HepG2 (cell line): ENCODE results near the gene CATSPERB. TPM values are rescaled to one million over a fixed set of nuclear protein-coding genes. Genes with fewer than 3 reads are reported as not detected.

Experiments used
- CREB1 ChIP-seq, 2 experiments: fragments of 450-650 bp in 1 of 2; IDR thresholded peaks; 2 replicates each; pipeline ENCODE4 v1.6.1; 2016 to 2017; ENCODE audit warnings: control low read depth in 1 of 2, mild to moderate bottlenecking in 1 of 2, missing compliant biosample characterization in 1 of 2, missing genetic modification characterization in 1 of 2
- ELF3 ChIP-seq: IDR thresholded peaks from 2 replicates; pipeline ENCODE4 v1.6.1; 2016; ENCODE audit warnings: missing genetic modification reagents, missing compliant biosample characterization
- FOXM1 ChIP-seq: sonication (generic); formaldehyde crosslinking; IDR thresholded peaks from 2 replicates; pipeline ENCODE4 v1.5.0; 2020; ENCODE audit warnings: missing genetic modification reagents
- GFI1 ChIP-seq: sonication (generic); formaldehyde crosslinking; IDR thresholded peaks from 2 replicates; pipeline ENCODE4 v1.5.0; 2020; ENCODE audit warnings: missing genetic modification reagents, mild to moderate bottlenecking, borderline replicate concordance
- HMG20A ChIP-seq: IDR thresholded peaks from 2 replicates; pipeline ENCODE4 v1.6.1; 2016; ENCODE audit warnings: borderline replicate concordance
- IRX3 ChIP-seq: sonication (generic); formaldehyde crosslinking; IDR thresholded peaks from 2 replicates; pipeline ENCODE4 v1.8.1; 2023; ENCODE audit warnings: mild to moderate bottlenecking, low read depth, missing genetic modification reagents, borderline replicate concordance
- KAT7 ChIP-seq: IDR thresholded peaks from 2 replicates; pipeline ENCODE4 v1.6.1; 2018; ENCODE audit warnings: borderline replicate concordance, missing compliant biosample characterization
- KLF11 ChIP-seq: IDR thresholded peaks from 2 replicates; pipeline ENCODE4 v1.6.1; 2016; ENCODE audit warnings: missing compliant biosample characterization
- NR1H2 ChIP-seq: sonication (generic); formaldehyde crosslinking; IDR thresholded peaks from 2 replicates; pipeline ENCODE4 v1.8.1; 2022; ENCODE audit warnings: low read depth, missing genetic modification reagents, borderline replicate concordance
- POLR2G ChIP-seq: fragments of 200-400 bp; formaldehyde crosslinking; IDR thresholded peaks from 2 replicates; pipeline ENCODE4 v1.6.1; 2018; ENCODE audit warnings: mild to moderate bottlenecking, low read depth, low read length, moderate library complexity
- SATB2 ChIP-seq: sonication (generic); formaldehyde crosslinking; IDR thresholded peaks from 2 replicates; pipeline ENCODE4 v1.5.0; 2020; ENCODE audit warnings: missing genetic modification reagents
- SIX4 ChIP-seq: sonication (generic); formaldehyde crosslinking; IDR thresholded peaks from 2 replicates; pipeline ENCODE4 v1.4.0; 2020; ENCODE audit warnings: missing genetic modification reagents
- SOX6 ChIP-seq, 2 experiments: fragments of 450-650 bp in 1 of 2; sonication (generic) in 1 of 2; formaldehyde crosslinking in 1 of 2; IDR thresholded peaks; 2 replicates each; pipeline versions ENCODE4 v1.4.0 to v1.6.1; 2017 to 2020; ENCODE audit warnings: antibody characterized with exemption in 1 of 2, mild to moderate bottlenecking in 1 of 2, missing genetic modification reagents in 1 of 2
- TBX2 ChIP-seq: sonication (generic); formaldehyde crosslinking; IDR thresholded peaks from 2 replicates; pipeline ENCODE4 v1.5.0; 2020; ENCODE audit warnings: missing genetic modification reagents, mild to moderate bottlenecking, borderline replicate concordance
- ZFP37 ChIP-seq: sonication (generic); formaldehyde crosslinking; IDR thresholded peaks from 2 replicates; pipeline ENCODE4 v1.4.0; 2020; ENCODE audit warnings: missing genetic modification reagents, borderline replicate concordance
- ZNF263 ChIP-seq: sonication (generic); formaldehyde crosslinking; IDR thresholded peaks from 2 replicates; pipeline ENCODE4 v1.4.0; 2020; ENCODE audit warnings: missing genetic modification reagents
- ZNF567 ChIP-seq: sonication (generic); formaldehyde crosslinking; IDR thresholded peaks from 2 replicates; pipeline ENCODE4 v1.8.1; 2023; ENCODE audit warnings: mild to moderate bottlenecking, missing genetic modification reagents, borderline replicate concordance
- ZNF614 ChIP-seq: IDR thresholded peaks from 2 replicates; pipeline ENCODE4 v1.6.1; 2018; ENCODE audit warnings: missing biosample characterization, missing genetic modification reagents, inconsistent platforms, borderline replicate concordance
- ZSCAN29 ChIP-seq: sonication (generic); formaldehyde crosslinking; conservative IDR thresholded peaks from 2 replicates; pipeline ENCODE4 v1.4.0; 2020; ENCODE audit warnings: mild to moderate bottlenecking, missing genetic modification reagents
- polyA plus RNA-seq, 8 experiments: library from polyadenylated mRNA; depleted of rRNA in 3 of 8; stranded (reverse) in 7 of 8; unstranded in 1 of 8; fragments of >200 nt; fragmentation: Illumina TruSeq in 4 of 8; extraction: Trizol in 4 of 8; gene quantifications; 2 replicates each; pipeline versions ENCODE4 v1.2.1 to v1.2.3, GENCODE V29; 2011 to 2016; ENCODE audit warnings: low read depth in 4 of 8, missing spikeins in 1 of 8, mixed read lengths in 1 of 8; ENCODE audit not compliant: insufficient read depth in 1 of 8
- total RNA-seq, 5 experiments: library from RNA; depleted of rRNA; stranded (reverse); fragments of >200 nt; fragmentation: Illumina TruSeq; extraction: Trizol; gene quantifications; 2 replicates each; pipeline ENCODE4 v1.2.3, GENCODE V29; 2016; ENCODE audit warnings: low read depth in 1 of 5
- TF ChIP-seq, protein P1 (sequence below): sonication (generic); formaldehyde crosslinking; IDR thresholded peaks from one replicate; pipeline ENCODE4 v1.5.1; 2020; ENCODE audit warnings: mild to moderate bottlenecking, missing genetic modification reagents; ENCODE audit errors: not compliant biosample characterization
- TF ChIP-seq, protein P2 (sequence below): sonication (generic); formaldehyde crosslinking; IDR thresholded peaks from 2 replicates; pipeline ENCODE4 v1.4.0; 2020; ENCODE audit warnings: mild to moderate bottlenecking, missing genetic modification reagents

The CATSPERB gene
- total and polyA plus RNA-seq, 2 of the 13 experiments (the other 11 are each of a cell fraction or from before 2014, with no cell fraction given), result not detected

DNA sequence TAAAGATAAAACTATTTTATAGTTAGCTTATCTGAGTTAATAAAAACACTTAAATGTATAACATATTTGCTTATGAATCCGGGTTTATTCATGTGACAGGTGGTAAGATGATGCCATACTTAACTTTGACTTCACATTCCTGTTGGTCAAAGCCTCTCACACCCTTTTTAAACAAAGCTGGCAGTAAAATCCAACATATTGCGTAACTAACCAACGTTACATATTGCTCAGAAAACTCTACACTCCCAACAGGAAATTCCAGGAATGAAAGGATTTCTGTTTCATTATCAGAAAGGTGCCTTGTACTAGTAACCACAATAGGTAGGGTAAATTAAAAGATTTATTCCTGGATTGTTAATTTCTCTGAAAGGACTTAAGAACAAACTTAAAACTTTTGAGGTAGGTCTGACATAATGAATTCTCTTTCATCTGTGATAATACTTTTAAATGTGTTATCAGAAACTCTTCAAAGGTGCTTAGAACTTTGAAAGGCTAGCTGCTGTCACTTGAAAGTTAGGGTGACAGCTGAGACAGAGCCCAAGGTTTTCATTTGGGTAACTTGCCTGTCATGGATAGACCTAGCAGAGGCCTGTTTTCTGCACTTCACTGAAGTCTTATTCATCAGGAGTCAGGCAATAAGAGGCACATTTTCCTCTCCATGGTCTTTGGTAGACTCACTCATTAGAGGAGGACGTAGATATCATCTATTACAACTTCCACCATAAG is 23.8 kb upstream of the CATSPERB start (continued):
- TF ChIP-seq TBX2 (peak; percentile 29; the same call in 1 of the 2 replicates), IRX3 (no peak), KLF11 (CRISPR knock-in tag) (0 out of 2 replicates have a peak, but pooled peaks have one; percentile 50), POLR2G (no peak), SIX4 (CRISPR knock-in tag) (peak; percentile 61; the same call in 1 of the 2 replicates), HMG20A (CRISPR knock-in tag) (peak; percentile 60), ZFP37 (CRISPR knock-in tag) (no peak), SATB2 (CRISPR knock-in tag) (no peak), FOXM1 (CRISPR knock-in tag) (no peak), ELF3 (CRISPR knock-in tag) (peak; percentile 76), GFI1 (CRISPR knock-in tag) (0 out of 2 replicates have a peak, but pooled peaks have one; percentile 43), CREB1 (IDR thresholded peaks at IDR 0.05) (no peak), CREB1 (CRISPR knock-in tag; IDR thresholded peaks at IDR 0.05) (peak; percentile 57; the same call in 1 of the 2 replicates), ZNF614 (CRISPR knock-in tag) (peak; percentile 56; the same call in 1 of the 2 replicates), ZNF567 (CRISPR knock-in tag) (no peak), KAT7 (CRISPR knock-in tag) (no peak), ZNF263 (CRISPR knock-in tag) (no peak), NR1H2 (no peak), SOX6 (IDR thresholded peaks at IDR 0.05) (no peak), SOX6 (CRISPR knock-in tag; IDR thresholded peaks at IDR 0.05) (peak; percentile 70), ZSCAN29 (no peak)
- TF ChIP-seq, protein P1, sequence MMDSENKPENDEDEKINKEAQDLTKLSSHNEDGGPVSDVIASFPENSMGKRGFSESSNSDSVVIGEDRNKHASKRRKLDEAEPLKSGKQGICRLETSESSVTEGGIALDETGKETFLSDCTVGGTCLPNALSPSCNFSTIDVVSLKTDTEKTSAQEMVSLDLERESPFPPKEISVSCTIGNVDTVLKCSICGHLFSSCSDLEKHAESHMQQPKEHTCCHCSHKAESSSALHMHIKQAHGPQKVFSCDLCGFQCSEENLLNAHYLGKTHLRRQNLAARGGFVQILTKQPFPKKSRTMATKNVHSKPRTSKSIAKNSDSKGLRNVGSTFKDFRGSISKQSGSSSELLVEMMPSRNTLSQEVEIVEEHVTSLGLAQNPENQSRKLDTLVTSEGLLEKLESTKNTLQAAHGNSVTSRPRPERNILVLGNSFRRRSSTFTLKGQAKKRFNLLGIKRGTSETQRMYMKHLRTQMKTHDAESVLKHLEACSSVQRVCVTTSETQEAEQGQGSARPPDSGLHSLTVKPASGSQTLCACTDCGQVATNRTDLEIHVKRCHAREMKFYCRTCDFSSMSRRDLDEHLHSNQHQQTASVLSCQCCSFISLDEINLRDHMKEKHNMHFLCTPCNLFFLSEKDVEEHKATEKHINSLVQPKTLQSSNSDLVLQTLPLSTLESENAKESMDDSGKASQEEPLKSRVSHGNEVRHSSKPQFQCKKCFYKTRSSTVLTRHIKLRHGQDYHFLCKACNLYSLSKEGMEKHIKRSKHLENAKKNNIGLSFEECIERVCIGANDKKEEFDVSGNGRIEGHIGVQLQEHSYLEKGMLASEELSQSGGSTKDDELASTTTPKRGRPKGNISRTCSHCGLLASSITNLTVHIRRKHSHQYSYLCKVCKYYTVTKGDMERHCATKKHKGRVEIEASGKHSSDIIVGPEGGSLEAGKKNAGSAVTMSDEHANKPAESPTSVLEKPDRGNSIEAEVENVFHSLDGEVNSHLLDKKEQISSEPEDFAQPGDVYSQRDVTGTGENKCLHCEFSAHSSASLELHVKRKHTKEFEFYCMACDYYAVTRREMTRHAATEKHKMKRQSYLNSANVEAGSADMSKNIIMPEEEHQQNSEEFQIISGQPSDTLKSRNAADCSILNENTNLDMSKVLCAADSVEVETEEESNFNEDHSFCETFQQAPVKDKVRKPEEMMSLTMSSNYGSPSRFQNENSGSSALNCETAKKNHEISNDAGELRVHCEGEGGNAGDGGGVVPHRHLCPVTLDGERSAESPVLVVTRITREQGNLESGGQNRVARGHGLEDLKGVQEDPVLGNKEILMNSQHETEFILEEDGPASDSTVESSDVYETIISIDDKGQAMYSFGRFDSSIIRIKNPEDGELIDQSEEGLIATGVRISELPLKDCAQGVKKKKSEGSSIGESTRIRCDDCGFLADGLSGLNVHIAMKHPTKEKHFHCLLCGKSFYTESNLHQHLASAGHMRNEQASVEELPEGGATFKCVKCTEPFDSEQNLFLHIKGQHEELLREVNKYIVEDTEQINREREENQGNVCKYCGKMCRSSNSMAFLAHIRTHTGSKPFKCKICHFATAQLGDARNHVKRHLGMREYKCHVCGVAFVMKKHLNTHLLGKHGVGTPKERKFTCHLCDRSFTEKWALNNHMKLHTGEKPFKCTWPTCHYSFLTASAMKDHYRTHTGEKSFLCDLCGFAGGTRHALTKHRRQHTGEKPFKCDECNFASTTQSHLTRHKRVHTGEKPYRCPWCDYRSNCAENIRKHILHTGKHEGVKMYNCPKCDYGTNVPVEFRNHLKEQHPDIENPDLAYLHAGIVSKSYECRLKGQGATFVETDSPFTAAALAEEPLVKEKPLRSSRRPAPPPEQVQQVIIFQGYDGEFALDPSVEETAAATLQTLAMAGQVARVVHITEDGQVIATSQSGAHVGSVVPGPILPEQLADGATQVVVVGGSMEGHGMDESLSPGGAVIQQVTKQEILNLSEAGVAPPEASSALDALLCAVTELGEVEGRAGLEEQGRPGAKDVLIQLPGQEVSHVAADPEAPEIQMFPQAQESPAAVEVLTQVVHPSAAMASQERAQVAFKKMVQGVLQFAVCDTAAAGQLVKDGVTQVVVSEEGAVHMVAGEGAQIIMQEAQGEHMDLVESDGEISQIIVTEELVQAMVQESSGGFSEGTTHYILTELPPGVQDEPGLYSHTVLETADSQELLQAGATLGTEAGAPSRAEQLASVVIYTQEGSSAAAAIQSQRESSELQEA (CRISPR knock-in tag), result no peak
- TF ChIP-seq, protein P2, sequence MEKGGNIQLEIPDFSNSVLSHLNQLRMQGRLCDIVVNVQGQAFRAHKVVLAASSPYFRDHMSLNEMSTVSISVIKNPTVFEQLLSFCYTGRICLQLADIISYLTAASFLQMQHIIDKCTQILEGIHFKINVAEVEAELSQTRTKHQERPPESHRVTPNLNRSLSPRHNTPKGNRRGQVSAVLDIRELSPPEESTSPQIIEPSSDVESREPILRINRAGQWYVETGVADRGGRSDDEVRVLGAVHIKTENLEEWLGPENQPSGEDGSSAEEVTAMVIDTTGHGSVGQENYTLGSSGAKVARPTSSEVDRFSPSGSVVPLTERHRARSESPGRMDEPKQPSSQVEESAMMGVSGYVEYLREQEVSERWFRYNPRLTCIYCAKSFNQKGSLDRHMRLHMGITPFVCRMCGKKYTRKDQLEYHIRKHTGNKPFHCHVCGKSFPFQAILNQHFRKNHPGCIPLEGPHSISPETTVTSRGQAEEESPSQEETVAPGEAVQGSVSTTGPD (CRISPR knock-in tag), result no peak
